IMR-90 (cell line): Measurements from ENCODE around the gene PTCD2. TPM values are rescaled to one million over a fixed set of nuclear protein-coding genes. Genes with fewer than 3 reads are reported as not detected.
A peak's percentile ranks its signal among the peaks of the same experiment; 100 is the strongest.
"Not testable (repeated sequence)": the region's sequence is repeated elsewhere in the genome, so short reads cannot be mapped to it uniquely, and the experiment has no call there.

ENCODE experiments used
- ATAC-seq: fragments of 200-7000 bp; cut with Tn5 transposase; 2 replicates; pipeline ENCODE4 v1.9.1; 2020; ENCODE audit warnings: low read depth, mild to moderate bottlenecking, moderate library complexity
- BruUV-seq: library from RNA; stranded (reverse); fragments of 400-500 nt; replicated peaks from 2 replicates; lab custom pipeline; 2021; lab: Mats Ljungman, UMichigan
- CTCF ChIA-PET: fragments of 300-600 bp; formaldehyde crosslinking; extraction: SDS; loops from one replicate; lab custom pipeline; 2021; ENCODE audit warnings: antibody characterized with exemption; lab: Yijun Ruan, JAX
- POLR2A ChIA-PET: fragments of 300-600 bp; sonication (Branson Sonifier 250); formaldehyde crosslinking; loops from one replicate; lab custom pipeline; 2022; ENCODE audit warnings: antibody characterized with exemption; ENCODE audit not compliant: unreplicated experiment; lab: Charles Lee
- DNase-seq: peaks from one replicate; pipeline ENCODE4 v3.0.0; 2013
- H2AFZ ChIP-seq: replicated peaks from 2 replicates; pipeline ENCODE3; 2013; ENCODE audit warnings: low read length, mild to moderate bottlenecking; ENCODE audit not compliant: poor library complexity
- H2AK5ac ChIP-seq: 2 replicates; pipeline ENCODE4 v1.6.1; 2013; ENCODE audit warnings: low read depth, low read length, inconsistent platforms
- H2AK9ac ChIP-seq: replicated peaks from 2 replicates; pipeline ENCODE3; 2013; ENCODE audit warnings: mild to moderate bottlenecking, low read depth, low read length, moderate library complexity; ENCODE audit not compliant: poor library complexity
- H2BK120ac ChIP-seq: 2 replicates; pipeline ENCODE4 v1.6.1; 2013; ENCODE audit warnings: low read depth, low read length, inconsistent platforms
- H2BK15ac ChIP-seq: 3 replicates; pipeline ENCODE4 v1.6.1; 2013; ENCODE audit warnings: low read depth, low read length, inconsistent platforms
- H2BK20ac ChIP-seq: 2 replicates; pipeline ENCODE4 v1.6.1; 2013; ENCODE audit warnings: low read depth, mild to moderate bottlenecking, inconsistent platforms, low read length, moderate library complexity
- H2BK5ac ChIP-seq: 2 replicates; pipeline ENCODE4 v1.6.1; 2013; ENCODE audit warnings: mild to moderate bottlenecking, low read depth, low read length, inconsistent platforms; ENCODE audit not compliant: poor library complexity, severe bottlenecking
- H3K14ac ChIP-seq: replicated peaks from 2 replicates; pipeline ENCODE4 v1.6.1; 2013; ENCODE audit warnings: low read depth, low read length, inconsistent platforms
- H3K18ac ChIP-seq: 2 replicates; pipeline ENCODE4 v1.6.1; 2013; ENCODE audit warnings: low read depth, low read length, control low read depth
- H3K23ac ChIP-seq: 2 replicates; pipeline ENCODE4 v1.6.1; 2013; ENCODE audit warnings: low read depth, low read length, inconsistent platforms
- H3K27ac ChIP-seq: 2 replicates; pipeline ENCODE4 v1.5.1; 2013; ENCODE audit warnings: mild to moderate bottlenecking, control low read depth, low read length; ENCODE audit not compliant: insufficient read depth
- H3K27me3 ChIP-seq: 2 replicates; pipeline ENCODE4 v1.6.1; 2013; ENCODE audit warnings: low read length; ENCODE audit not compliant: control insufficient read depth, insufficient read depth
- H3K36me3 ChIP-seq: 2 replicates; pipeline ENCODE4 v1.6.1; 2013; ENCODE audit warnings: low read length, mixed read lengths; ENCODE audit not compliant: control insufficient read depth, insufficient read depth
- H3K4ac ChIP-seq: 2 replicates; pipeline ENCODE4 v1.6.1; 2013; ENCODE audit warnings: low read depth, low read length, inconsistent platforms
- H3K4me1 ChIP-seq: 2 replicates; pipeline ENCODE4 v1.6.1; 2013; ENCODE audit warnings: low read length, mixed read lengths; ENCODE audit not compliant: control insufficient read depth, insufficient read depth
- H3K4me2 ChIP-seq: 2 replicates; pipeline ENCODE4 v1.6.1; 2013; ENCODE audit warnings: low read depth, mild to moderate bottlenecking, control low read depth, low read length, moderate library complexity
- H3K4me3 ChIP-seq: 2 replicates; pipeline ENCODE4 v1.5.1; 2013; ENCODE audit warnings: low read depth, mild to moderate bottlenecking, control low read depth, low read length, moderate library complexity; ENCODE audit not compliant: insufficient read depth
- H3K56ac ChIP-seq: 2 replicates; pipeline ENCODE4 v1.6.1; 2013; ENCODE audit warnings: low read length, inconsistent platforms; ENCODE audit not compliant: insufficient read depth; ENCODE audit errors: extremely low read depth
- H3K79me1 ChIP-seq, 2 experiments: 2 replicates each; pipeline ENCODE4 v1.6.1; 2013; ENCODE audit warnings: low read length in 2 of 2, inconsistent platforms in 1 of 2, low read depth in 1 of 2
- H3K9ac ChIP-seq: 2 replicates; pipeline ENCODE4 v1.6.1; 2013; ENCODE audit warnings: low read depth, low read length, control low read depth
- H3K9me1 ChIP-seq: 2 replicates; pipeline ENCODE4 v1.6.1; 2013; ENCODE audit warnings: low read length, inconsistent platforms; ENCODE audit not compliant: insufficient read depth
- H3K9me3 ChIP-seq: 2 replicates; pipeline ENCODE4 v1.6.1; 2013; ENCODE audit warnings: low read length; ENCODE audit not compliant: control insufficient read depth, insufficient read depth
- H4K20me1 ChIP-seq: 2 replicates; pipeline ENCODE4 v1.6.1; 2013; ENCODE audit warnings: low read length, inconsistent platforms; ENCODE audit not compliant: insufficient read depth
- H4K5ac ChIP-seq: 2 replicates; pipeline ENCODE4 v1.6.1; 2013; ENCODE audit warnings: mild to moderate bottlenecking, low read depth, low read length, control low read depth
- H4K8ac ChIP-seq, 2 experiments: 2 replicates each; pipeline ENCODE4 v1.6.1; 2013; ENCODE audit warnings: low read depth in 2 of 2, low read length in 2 of 2, control low read depth in 1 of 2, inconsistent platforms in 1 of 2
- H4K91ac ChIP-seq: 2 replicates; pipeline ENCODE4 v1.6.1; 2013; ENCODE audit warnings: low read depth, low read length, inconsistent platforms; ENCODE audit not compliant: insufficient read depth
- MAFK ChIP-seq: IDR thresholded peaks from 2 replicates; pipeline ENCODE4 v1.6.1; 2012; ENCODE audit warnings: low read depth, low read length, improper control_type of control experiment
- WGBS, 2 experiments: methylation state at CpG; one replicate each; pipeline versions ENCODE4 v1.1.5 to v1.1.7; 2013; ENCODE audit warnings: missing lambda C conversion rate in 2 of 2; ENCODE audit not compliant: insufficient read length in 1 of 2; ENCODE audit errors: extremely low coverage in 2 of 2; 5-methylcytosine and 5-hydroxymethylcytosine counted together
- dilution Hi-C: fragments of 300-500 bp; cut with HindIII; formaldehyde crosslinking; loops from one replicate; pipeline ENCODE4 v1.14.3; 2018; ENCODE audit warnings: low sequenced_read_pairs; ENCODE audit not compliant: unreplicated experiment
- in situ Hi-C: fragments of 300-500 bp; cut with MboI; formaldehyde crosslinking; loops from 3 replicates; pipeline ENCODE4 v1.14.3; 2019; ENCODE audit warnings: low sequenced_read_pairs, inconsistent platforms, mixed read lengths
- intact Hi-C: fragments of 100-400 bp; cut with micrococcal nuclease; formaldehyde crosslinking; loops from 2 replicates; pipeline ENCODE4 v1.10.0; 2022
- polyA plus RNA-seq, 3 experiments: library from polyadenylated mRNA; depleted of rRNA; stranded (reverse); fragments of >200 nt; gene quantifications; 2 replicates each; pipeline ENCODE4 v1.2.3, GENCODE V29; 2012; ENCODE audit warnings: low replicate concordance in 1 of 3
- total RNA-seq: library from RNA; depleted of rRNA; stranded (reverse); fragments of >200 nt; gene quantifications from 2 replicates; pipeline ENCODE4 v1.2.3, GENCODE V29; 2012

The PTCD2 gene
- total and polyA plus RNA-seq, 2 of the 4 experiments (the other 2 are of a cell fraction), result 6.5 to 9.9 TPM

- H3K36me3 ChIP-seq, H3K23ac ChIP-seq, POLR2A ChIA-PET, DNase-seq, H4K91ac ChIP-seq, H3K14ac ChIP-seq, H3K4me1 ChIP-seq, H2BK20ac ChIP-seq, H2AK9ac ChIP-seq, H2BK120ac ChIP-seq, BruUV-seq, H3K4ac ChIP-seq, H3K27ac ChIP-seq, H4K8ac ChIP-seq, H3K9me1 ChIP-seq, H3K79me1 ChIP-seq, in situ Hi-C loops, H2AK5ac ChIP-seq, dilution Hi-C loops, H2AFZ ChIP-seq, H4K20me1 ChIP-seq, ATAC-seq, H3K9ac ChIP-seq, H3K18ac ChIP-seq, H4K5ac ChIP-seq, H2BK15ac ChIP-seq, intact Hi-C loops, H3K27me3 ChIP-seq, H3K56ac ChIP-seq, H2BK5ac ChIP-seq, H3K4me3 ChIP-seq, H3K4me2 ChIP-seq: not testable (repeated sequence)
- peak; percentile 68 for TF ChIP-seq MAFK
- peaks cover 10% of the 10 kb centered on the region for H3K9me3 ChIP-seq
- CTCF ChIA-PET, result interaction anchor here (1.0 kb wide), 1 partner anchor 39 kb away, joined by 3 read pairs; no protein-coding TSS in a partner anchor
- WGBS, 2 experiments, result no CpG with 5 or more reads among the region's 3 CpGs
These were observed 84.6 kb downstream of the PTCD2 start for GRCh38 chr5:72404771-72405170.
